ENCODE results near the gene DVL2.
"Not testable (repeated sequence)": the region's sequence is repeated elsewhere in the genome, so short reads cannot be mapped to it uniquely, and the experiment has no call there.

DVL2 gene

DNA sequence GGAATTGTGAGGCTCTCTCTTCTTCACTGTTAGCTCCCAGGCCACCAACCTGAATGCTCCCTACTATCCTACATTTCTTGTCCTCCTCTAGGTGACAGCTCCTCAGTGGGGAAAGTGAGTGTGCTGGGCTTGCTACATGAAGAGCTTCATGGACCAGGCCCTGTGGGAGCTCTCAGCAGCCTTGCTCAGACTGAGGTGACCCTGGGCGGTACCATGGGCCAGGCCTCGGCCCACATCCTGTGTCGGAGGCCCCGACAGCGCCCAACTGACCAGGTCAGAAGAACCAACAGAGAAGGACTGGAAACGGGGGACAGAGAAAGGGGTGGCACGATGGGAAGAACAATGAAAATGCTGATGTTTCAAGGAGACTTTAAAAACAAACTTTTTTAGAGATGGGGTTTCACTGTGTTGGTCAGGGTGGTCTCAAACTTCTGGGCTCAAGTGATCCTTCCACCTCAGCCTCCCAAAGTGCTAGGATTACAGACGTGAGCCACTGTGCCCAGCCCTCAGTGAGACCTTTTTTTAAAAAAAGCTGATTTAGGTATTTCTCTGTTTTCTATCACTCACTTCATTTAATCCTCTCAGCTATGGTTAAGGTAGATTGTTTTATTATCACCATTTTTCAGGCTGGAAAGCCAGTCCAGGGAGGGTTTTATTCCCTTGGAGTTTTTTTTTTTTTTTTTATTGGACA, 22.6 kb upstream of the DVL2 start:
- in situ Hi-C loops (cut with MboI; ENCODE audit: low sequenced_read_pairs) = no loop called here

DNA sequence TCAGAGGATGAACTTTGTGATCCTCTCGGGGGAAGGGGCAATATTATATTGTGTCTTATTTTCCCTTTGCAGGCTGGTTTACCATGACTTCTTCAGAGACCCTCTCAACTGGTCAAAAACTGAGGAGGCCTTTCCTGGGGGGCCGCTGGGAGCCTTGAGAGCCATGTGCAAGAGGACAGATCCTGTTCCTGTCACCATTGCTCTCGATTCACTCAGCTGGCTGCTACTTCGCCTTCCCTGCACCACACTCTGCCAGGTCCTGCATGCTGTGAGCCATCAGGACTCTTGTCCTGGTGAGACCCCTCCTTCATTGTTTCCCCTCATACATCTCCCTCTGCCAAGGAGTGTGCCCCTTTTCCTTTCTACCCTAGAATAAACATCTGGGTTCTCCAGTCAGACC, 20.2 kb upstream of the DVL2 start:
- in situ Hi-C loops (cut with MboI; ENCODE audit: low sequenced_read_pairs) = no loop called here

DNA sequence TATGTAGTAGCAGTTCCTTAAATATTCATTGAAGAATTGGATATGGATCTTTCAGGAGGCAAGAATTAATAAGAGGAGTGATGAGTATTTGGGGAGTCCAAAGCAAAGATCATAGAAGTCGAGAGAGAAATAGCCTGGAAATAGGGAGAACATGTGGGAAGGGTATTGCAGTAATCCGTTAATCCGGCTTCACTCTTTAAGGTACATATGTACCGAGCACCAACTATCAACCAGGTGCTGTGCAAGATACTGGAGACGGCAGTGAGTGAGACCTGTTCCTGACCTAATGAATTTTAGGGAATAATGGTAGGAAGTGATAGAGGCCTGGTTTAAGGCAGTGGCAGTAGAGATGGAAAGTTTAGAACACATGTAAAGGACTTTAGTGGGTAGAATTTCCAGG, 18.8 kb upstream of the DVL2 start:
- in situ Hi-C loops (cut with MboI; ENCODE audit: low sequenced_read_pairs) = no loop called here

- in situ Hi-C loops (cut with MboI; ENCODE audit: low sequenced_read_pairs) = no loop called here
Measured at GRCh38 chr17:7252176-7253043, 18.1 kb upstream of the DVL2 start, which contains the start of gene ELP5. Gene ELP5, plus strand, starts transcription at chr17:7252215. Its CDS starts 336 bp downstream, at chr17:7252551.

GRCh38 chr17:7251661-7252175, 17.4 kb upstream of the DVL2 start, which contains the start of gene CTDNEP1:
Gene CTDNEP1, minus strand, starts transcription at chr17:7251734. Its CDS starts 438 bp downstream, at chr17:7251296.
- in situ Hi-C loops (cut with MboI; ENCODE audit: low sequenced_read_pairs) = no loop called here

DNA sequence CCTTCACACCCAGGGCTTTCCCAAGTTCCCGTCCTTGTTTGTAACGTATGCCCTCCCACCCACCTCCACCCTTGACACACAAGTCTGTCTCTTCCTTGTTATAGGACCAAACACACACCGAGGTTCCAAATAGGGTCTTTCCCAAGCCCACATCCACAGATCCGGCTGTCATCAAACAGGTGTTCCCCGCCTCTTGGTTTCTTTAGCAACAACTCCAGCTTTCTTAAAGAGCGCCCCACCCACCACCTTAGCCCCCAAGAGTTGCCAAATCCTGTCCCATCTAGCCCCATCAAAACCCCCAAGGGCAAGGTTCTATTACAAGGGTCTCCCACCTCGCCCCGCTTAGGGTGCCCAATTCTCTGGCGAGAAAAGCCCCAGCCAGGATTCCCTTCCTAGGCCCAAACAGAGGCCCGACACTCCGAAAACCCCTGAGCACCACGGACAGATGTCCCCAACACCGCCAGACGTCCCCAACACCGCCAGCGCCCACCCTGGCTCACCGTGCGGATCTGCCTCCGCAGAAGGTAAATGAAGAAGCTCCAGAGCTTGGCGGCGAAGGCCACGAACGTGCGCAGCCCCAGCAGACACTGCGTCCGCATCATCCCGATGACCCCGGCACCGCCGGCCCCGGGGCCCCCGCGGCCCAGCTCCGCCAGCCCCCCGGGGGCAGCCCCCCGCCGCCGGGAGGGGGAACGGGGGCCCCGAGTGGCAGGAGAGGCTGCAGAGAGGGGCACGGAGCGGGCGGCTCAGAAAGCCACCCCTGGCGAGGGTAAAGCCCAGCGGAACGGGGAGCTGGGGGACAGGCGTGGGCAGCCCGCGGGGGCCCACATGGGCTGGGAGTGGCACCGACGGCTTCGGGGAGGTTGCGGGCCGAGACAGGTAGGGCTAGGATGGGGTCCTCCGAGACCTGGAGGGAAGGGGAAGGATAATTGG, 16.6 kb upstream of the DVL2 start:
- in situ Hi-C loops (cut with MboI; ENCODE audit: low sequenced_read_pairs) = no loop called here

GRCh38 chr17:7249830-7250229, 15.5 kb upstream of the DVL2 start:
- in situ Hi-C loops (cut with MboI; ENCODE audit: low sequenced_read_pairs) = no loop called here

DNA sequence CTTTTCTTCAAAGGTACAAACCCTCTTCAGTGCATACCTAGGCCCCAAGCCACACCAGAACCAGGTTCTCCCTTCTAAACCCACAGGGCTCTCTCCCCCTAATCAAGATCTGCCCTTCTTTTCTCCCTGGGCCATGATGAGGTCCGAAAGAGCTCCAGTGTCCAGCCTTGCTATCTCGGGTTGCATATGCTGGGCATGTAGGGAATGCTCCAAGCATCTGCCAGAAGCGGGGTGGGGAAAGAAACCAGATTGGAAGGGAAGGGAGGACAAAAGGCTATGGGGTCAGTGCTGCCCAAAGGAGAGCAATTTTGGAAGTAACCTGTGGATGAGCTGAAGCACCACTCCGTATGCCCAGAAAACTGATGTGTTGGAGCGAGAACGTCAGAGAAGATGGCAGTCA, 14.9 kb upstream of the DVL2 start:
- in situ Hi-C loops (cut with MboI; ENCODE audit: low sequenced_read_pairs) = no loop called here

GRCh38 chr17:7248796-7249195, 14.5 kb upstream of the DVL2 start:
- in situ Hi-C loops (cut with MboI; ENCODE audit: low sequenced_read_pairs) = no loop called here

DNA sequence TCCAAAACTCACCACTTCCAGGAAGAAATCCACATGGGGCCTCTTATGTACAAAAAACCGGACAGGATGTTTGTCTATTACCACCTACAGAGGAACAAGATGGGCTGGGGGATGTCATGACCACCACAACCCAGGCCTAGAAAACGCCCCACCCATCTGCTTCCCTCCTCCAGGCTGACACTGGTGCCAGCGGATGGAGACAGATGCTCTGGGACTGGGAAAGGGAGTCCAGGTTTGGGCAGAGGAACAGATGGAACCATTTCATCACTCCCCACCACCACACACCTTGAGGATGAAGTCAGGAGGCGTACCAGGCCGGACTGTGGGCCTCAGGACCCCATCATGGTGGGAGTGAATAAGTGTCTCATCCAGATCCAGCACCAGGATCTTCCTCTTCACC, 12.5 kb upstream of the DVL2 start:
- in situ Hi-C loops (cut with MboI; ENCODE audit: low sequenced_read_pairs) = no loop called here

DNA sequence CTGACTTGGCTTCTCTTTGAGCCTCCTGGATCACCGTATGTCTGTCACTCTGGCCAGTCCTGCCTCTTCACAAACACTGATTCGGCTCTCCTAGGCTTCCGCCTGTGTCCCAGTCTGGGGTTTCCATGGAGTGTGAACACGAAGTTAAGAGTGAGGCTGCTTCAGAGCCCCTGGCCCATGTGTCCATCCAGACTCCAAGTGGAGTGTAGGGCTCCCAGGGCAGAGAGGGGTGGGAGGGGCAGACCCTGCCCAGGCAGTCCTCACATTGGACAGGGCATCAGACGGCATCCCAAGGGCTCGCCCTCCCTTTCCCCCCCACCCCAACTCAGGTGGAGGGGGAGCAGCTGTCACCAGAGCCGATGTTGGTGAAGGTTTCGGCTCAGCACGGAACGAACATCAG, 9.5 kb upstream of the DVL2 start:
- in situ Hi-C loops (cut with MboI; ENCODE audit: low sequenced_read_pairs) = not testable (repeated sequence)

- in situ Hi-C loops (cut with MboI; ENCODE audit: low sequenced_read_pairs) = no loop called here
Measured at GRCh38 chr17:7243453-7243729, 9.1 kb upstream of the DVL2 start.

- in situ Hi-C loops (cut with MboI; ENCODE audit: low sequenced_read_pairs) = no loop called here
Measured at GRCh38 chr17:7242717-7243452, 8.6 kb upstream of the DVL2 start.

DNA sequence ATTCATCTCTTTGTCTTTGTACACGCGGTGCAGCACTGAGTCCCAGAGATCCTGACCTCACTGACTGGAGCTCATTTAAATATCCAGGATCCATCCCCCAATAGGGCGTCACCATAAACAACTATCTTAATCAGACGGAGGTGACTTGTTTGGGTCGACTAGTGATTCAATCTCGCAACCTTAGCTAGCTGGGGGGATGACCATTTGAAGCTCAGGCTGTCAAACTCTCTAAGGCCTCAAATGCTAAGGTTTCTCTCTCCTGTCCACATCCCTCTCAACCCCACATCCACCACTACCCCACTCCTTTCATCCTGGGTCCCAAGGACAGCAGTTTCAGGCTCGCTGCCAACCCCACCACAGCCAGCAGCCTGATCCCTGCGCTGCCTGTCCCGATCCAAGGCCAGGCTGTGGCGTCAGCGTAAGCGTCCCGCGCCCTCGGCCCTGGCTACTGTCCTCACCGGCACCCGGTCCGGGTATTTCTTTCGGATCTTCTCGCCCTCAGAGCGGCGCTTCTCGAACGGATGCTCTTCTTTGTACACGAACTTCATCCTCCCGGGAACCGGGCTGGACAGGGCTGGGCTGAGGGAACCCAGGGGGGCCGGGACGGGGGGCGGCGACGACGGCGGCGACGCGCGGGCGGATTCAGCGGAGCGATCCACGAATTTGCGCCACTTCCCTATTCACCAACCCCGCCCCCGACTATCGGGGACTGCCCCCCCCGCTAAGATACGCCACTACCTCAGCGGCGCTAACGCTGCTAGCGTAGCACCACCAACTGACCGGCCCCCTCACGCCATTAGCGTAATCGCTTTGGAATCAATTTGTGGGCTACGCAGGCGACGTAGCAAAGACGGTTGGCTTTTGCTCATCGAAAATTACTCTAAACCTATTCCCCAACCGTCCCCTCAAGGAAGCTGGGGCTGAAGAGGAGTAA, 7.7 kb upstream of the DVL2 start, which contains the start of gene GABARAP:
GABARAP (minus strand) TSS at position 667 of the 934 bp plus-strand sequence; CDS start at position 548, 119 bp downstream.
- in situ Hi-C loops (cut with MboI; ENCODE audit: low sequenced_read_pairs) = no loop called here

DNA sequence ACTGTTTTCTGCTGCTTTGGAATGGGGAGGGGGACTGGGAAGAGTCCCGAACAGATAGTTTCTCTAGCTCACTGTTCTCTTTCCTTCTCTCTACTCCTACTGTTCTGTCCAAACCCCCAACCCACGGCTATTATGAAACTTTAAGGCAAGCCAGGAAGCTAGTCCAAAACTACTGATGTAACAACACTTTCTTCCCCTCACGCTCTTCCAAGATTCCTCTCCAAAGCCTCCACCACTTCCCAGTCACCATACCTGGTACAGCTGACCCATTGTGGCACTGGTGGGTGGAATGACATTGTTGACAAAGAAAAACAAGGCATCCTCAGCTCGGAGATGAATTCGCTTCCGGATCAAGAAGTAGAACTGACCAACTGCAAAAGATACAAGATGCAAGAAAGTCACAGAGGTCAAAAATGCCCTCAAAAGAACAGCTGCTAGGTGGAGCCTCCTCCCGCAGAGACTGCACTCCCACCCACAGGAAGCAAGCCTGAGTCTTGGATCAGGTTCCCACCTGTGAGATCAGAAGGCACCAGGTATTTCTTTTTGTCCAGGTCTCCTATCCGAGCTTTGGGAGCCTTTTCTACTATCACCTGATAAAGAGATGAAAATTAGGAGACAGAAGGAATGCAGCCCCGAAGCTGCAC, 6.9 kb upstream of the DVL2 start:
- in situ Hi-C loops (cut with MboI; ENCODE audit: low sequenced_read_pairs) = no loop called here

DNA sequence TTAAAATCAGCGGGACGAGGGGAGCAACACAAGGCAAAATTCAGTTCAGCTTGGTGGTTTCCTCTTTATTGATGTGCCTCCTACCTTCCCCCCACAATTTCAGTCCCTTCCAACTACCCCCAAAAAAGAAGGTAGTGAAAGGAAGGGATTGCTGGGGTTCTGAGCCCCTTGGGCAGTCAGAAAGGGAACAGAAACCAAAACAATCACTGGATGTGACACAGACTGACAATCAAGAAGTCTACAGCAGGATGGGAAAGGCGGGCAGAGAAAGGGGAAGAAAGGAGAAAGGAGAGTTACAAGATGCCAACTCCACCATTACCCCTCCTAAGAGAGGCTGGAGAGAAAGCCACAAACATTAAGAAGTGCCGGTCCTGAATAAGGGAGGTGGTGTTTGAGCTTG, 6.1 kb upstream of the DVL2 start:
- in situ Hi-C loops (cut with MboI; ENCODE audit: low sequenced_read_pairs) = no loop called here

GRCh38 chr17:7239091-7240027, 5.0 kb upstream of the DVL2 start, which contains the start of gene PHF23:
Gene PHF23, minus strand, starts transcription at chr17:7239457. Its CDS starts 178 bp downstream, at chr17:7239279.
- in situ Hi-C loops (cut with MboI; ENCODE audit: low sequenced_read_pairs) = no loop called here
